Measurements from ENCODE around the gene RNF150. TPM values are rescaled to one million over a fixed set of nuclear protein-coding genes. Genes with fewer than 3 reads are reported as not detected.

The RNF150 gene
- total RNA-seq, 1 donor from 2014 or later, result not detected

DNA sequence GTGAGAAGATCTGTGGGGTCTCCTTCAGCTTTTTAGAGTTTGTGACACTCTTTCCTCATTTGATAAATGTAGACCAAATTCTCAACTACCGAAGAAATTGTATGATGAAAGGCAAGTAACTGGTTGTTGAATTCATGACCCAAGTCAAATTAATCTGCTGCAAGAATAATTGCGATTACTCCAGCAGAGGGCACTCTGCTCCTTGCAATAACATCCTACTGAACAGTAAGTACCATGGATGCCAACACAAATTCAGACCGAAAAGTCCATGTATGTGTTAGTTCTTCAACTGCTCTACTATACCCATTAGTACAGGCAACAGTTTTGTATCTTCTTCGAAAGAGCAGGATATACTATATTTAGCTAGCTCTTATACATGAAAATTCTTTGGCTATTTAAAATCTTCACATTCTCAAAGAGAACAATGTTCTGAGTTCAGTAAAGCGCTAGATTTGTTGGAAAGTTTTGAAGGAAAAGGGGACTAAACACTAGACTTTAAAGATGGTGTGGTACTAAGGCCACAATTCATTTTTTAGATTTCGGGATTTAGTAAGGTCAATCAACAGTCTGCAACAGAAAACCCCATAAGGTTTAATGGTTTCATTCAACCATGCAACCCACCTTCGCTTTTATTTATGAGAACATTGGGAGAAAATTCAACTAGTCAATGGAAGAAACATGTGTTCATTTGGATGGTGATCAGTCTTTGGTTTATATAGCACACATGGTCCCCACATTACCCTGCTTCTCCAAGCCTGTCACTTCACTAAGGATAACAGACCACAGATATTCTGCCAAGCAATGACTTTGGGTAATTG, 271.7 kb downstream of the RNF150 start:
- Mint-ChIP-seq H3K27ac (no peak overlapping the region), H3K36me3 (ENCODE audit: low read depth) (no peaks in the 10 kb centered on the region), H3K4me1 (peaks cover 14% of the 10 kb centered on the region), H3K4me3 (no peak overlapping the region), H3K9me3 (no peaks in the 10 kb centered on the region), H3K27me3 (peaks cover 2% of the 10 kb centered on the region)
- ATAC-seq (ENCODE audit: low read depth) (peak; percentile 67), DNase-seq (no peak)
- intact Hi-C loops (cut with micrococcal nuclease), result loop anchor here (1.0 to 5.0 kb wide), 5 partner anchors 23 to 1986 kb away; partner anchors contain the start of genes INPP4B and RNF150
- ChIA-PET CTCF (interaction anchor here (1.0 to 4.2 kb wide), 4 partner anchors 11 to 502 kb away, joined by 3 to 31 read pairs (median 3); no protein-coding TSS in a partner anchor), POLR2A (no interaction called here)
- no peak for TF ChIP-seq CTCF (IDR thresholded peaks at IDR 0.05)

DNA sequence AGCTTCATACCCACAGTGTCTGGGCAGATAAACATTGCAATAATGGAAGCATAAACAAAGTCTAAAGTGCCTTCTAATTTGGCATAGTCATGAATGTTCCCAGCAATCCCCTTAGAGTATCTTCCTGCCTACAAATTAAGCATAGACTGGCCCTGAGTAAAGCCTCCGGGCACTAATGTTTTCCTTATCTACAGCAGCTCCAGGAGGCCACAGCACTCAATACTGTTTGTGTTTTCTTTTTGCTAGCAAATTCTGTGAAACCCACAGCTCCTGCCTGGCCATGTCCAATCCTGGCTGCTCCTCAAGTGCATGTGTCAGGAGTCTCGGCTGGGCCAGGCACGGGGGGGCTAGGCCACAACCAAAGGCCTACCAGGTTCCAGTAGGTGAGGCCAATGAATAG, 274.4 kb downstream of the RNF150 start:
- DNase-seq (no peak), ATAC-seq (ENCODE audit: low read depth) (no peak)
- intact Hi-C loops (cut with micrococcal nuclease), result no loop called here
- peaks cover 2% of the 10 kb centered on the region for H3K27me3 Mint-ChIP-seq
- H3K4me1 Mint-ChIP-seq, result peaks cover 14% of the 10 kb centered on the region
- no peaks in the 10 kb centered on the region for H3K9me3 Mint-ChIP-seq
- ChIA-PET CTCF (interaction anchor here (1.2 to 4.2 kb wide), 5 partner anchors 9 to 499 kb away, joined by 4 to 31 read pairs (median 5); no protein-coding TSS in a partner anchor), POLR2A (interaction anchor here (0.7 kb wide), 1 partner anchor 241 kb away, joined by 4 read pairs; no protein-coding TSS in a partner anchor)
- no peak overlapping the region for H3K4me3 Mint-ChIP-seq
- no peaks in the 10 kb centered on the region for H3K36me3 Mint-ChIP-seq (ENCODE audit: low read depth)
- no peak overlapping the region for H3K27ac Mint-ChIP-seq
- TF ChIP-seq CTCF (IDR thresholded peaks at IDR 0.05), result no peak

GRCh38 chr4:140857111-140857510, 276.2 kb downstream of the RNF150 start:
- H3K4me3 Mint-ChIP-seq, result no peak overlapping the region
- CTCF ChIA-PET, result interaction anchor here (1.7 kb wide), 1 partner anchor 27 kb away, joined by 5 read pairs; no protein-coding TSS in a partner anchor

DNA sequence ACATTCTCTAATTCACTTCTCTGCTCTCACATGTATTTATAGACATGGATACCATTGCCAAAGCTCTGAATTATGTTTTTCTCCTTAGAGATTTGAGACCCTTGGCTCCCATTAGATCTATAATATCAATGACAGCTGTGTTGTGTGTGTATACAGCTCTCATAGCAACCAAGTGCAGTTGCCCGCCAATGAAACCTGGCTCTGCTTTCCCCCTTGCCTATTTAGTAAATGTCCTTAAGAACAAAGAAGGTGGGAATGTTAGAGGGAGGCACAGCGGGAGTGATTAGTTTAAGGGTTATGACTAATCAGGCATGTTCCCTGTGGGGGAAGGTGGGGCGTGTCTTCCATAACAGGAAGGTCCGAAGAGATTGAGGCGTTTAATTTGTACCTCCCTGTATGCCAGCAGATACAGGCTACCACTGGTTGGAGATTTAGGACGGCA, 276.6 kb downstream of the RNF150 start:
- ChIA-PET POLR2A (no interaction called here), CTCF (no interaction called here)
- H3K27me3 Mint-ChIP-seq, result no peaks in the 10 kb centered on the region
- TF ChIP-seq CTCF (IDR thresholded peaks at IDR 0.05), result no peak
- ATAC-seq (ENCODE audit: low read depth) (no peak), DNase-seq (no peak)
- peaks cover 6% of the 10 kb centered on the region for H3K4me1 Mint-ChIP-seq
- no peaks in the 10 kb centered on the region for H3K9me3 Mint-ChIP-seq
- no peak overlapping the region for H3K4me3 Mint-ChIP-seq
- H3K27ac Mint-ChIP-seq, result no peak overlapping the region
- intact Hi-C loops (cut with micrococcal nuclease), result no loop called here
- no peaks in the 10 kb centered on the region for H3K36me3 Mint-ChIP-seq (ENCODE audit: low read depth)

More at GRCh38 chr4:140857111-140857510, 276.2 kb downstream of the RNF150 start:
- no peak for TF ChIP-seq CTCF (IDR thresholded peaks at IDR 0.05)
- intact Hi-C loops (cut with micrococcal nuclease), result no loop called here
- Mint-ChIP-seq H3K9me3 (no peaks in the 10 kb centered on the region), H3K36me3 (ENCODE audit: low read depth) (no peaks in the 10 kb centered on the region), H3K4me1 (peaks cover 6% of the 10 kb centered on the region), H3K27me3 (no peaks in the 10 kb centered on the region), H3K27ac (no peak overlapping the region)
- DNase-seq, result no peak
- POLR2A ChIA-PET, result no interaction called here
- no peak for ATAC-seq (ENCODE audit: low read depth)

DNA sequence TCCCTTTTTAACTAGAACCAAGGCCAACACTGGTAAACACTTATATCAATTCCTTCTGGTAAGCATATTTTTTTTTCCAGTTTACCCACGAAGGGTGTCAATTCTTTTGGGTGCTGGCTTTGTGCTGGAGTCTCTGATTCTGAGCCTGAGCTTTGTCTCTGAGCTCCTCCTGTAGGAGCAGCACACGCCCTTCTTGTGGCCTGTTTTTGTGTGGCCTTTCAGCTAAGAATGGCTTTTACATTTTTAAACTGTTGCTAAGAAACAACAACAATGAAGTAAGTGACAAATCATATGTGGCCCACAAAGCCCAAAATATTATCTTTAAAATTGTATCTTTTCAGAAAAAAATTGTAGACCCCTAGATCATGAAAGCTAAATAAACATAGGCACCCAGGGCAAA, 279.1 kb downstream of the RNF150 start:
- Mint-ChIP-seq H3K27ac (no peak overlapping the region), H3K4me3 (no peak overlapping the region), H3K27me3 (no peaks in the 10 kb centered on the region), H3K36me3 (ENCODE audit: low read depth) (no peaks in the 10 kb centered on the region), H3K4me1 (peaks cover 17% of the 10 kb centered on the region), H3K9me3 (no peaks in the 10 kb centered on the region)
- intact Hi-C loops (cut with micrococcal nuclease), result loop anchor here (5.0 kb wide), 1 partner anchor 427 kb away; the partner anchor contains the start of gene CLGN
- ChIA-PET CTCF (interaction anchor here (0.7 to 2.5 kb wide), 4 partner anchors 30 to 494 kb away, joined by 3 to 13 read pairs (median 6); no protein-coding TSS in a partner anchor), POLR2A (no interaction called here)
- ATAC-seq (ENCODE audit: low read depth) (no peak), DNase-seq (no peak)
- TF ChIP-seq CTCF (IDR thresholded peaks at IDR 0.05), result no peak

Measured in activated B cell treated with CpG ODN at 0.5 μM for 24 hours (primary cell).